IMR-90 (cell line): Measurements from ENCODE around the gene RGS3. TPM values are rescaled to one million over a fixed set of nuclear protein-coding genes. Genes with fewer than 3 reads are reported as not detected.

ENCODE experiments used
- BHLHE40 ChIP-seq: fragments of 150-350 bp; IDR thresholded peaks from 2 replicates; pipeline ENCODE4 v1.6.1; 2016; ENCODE audit warnings: mild to moderate bottlenecking, low read depth, low read length
- CHD1 ChIP-seq: IDR thresholded peaks from 2 replicates; pipeline ENCODE4 v1.6.1; 2012; ENCODE audit warnings: low read depth, low read length, improper control_type of control experiment
- FOS ChIP-seq: fragments of 150-350 bp; IDR thresholded peaks from 2 replicates; pipeline ENCODE4 v1.6.1; 2016; ENCODE audit warnings: low read depth, low read length
- MAFK ChIP-seq: IDR thresholded peaks from 2 replicates; pipeline ENCODE4 v1.6.1; 2012; ENCODE audit warnings: low read depth, low read length, improper control_type of control experiment
- RAD21 ChIP-seq: IDR thresholded peaks from 2 replicates; pipeline ENCODE4 v1.6.1; 2012; ENCODE audit warnings: low read length, improper control_type of control experiment
- SMC3 ChIP-seq: fragments of 150-350 bp; IDR thresholded peaks from 2 replicates; pipeline ENCODE4 v1.6.1; 2016; ENCODE audit warnings: low read depth, mild to moderate bottlenecking, antibody characterized with exemption, low read length, moderate library complexity
- polyA plus RNA-seq, 3 experiments: library from polyadenylated mRNA; depleted of rRNA; stranded (reverse); fragments of >200 nt; gene quantifications; 2 replicates each; pipeline ENCODE4 v1.2.3, GENCODE V29; 2012; ENCODE audit warnings: low replicate concordance in 1 of 3
- total RNA-seq: library from RNA; depleted of rRNA; stranded (reverse); fragments of >200 nt; gene quantifications from 2 replicates; pipeline ENCODE4 v1.2.3, GENCODE V29; 2012
- TF ChIP-seq, protein P1 (sequence below): fragments of 150-350 bp; IDR thresholded peaks from 2 replicates; pipeline ENCODE4 v1.6.1; 2016; ENCODE audit warnings: low read depth, mild to moderate bottlenecking, low read length, moderate library complexity, borderline replicate concordance

Gene RGS3
- total and polyA plus RNA-seq, 2 of the 4 experiments (the other 2 are of a cell fraction): 51.8 to 65.6 TPM

DNA sequence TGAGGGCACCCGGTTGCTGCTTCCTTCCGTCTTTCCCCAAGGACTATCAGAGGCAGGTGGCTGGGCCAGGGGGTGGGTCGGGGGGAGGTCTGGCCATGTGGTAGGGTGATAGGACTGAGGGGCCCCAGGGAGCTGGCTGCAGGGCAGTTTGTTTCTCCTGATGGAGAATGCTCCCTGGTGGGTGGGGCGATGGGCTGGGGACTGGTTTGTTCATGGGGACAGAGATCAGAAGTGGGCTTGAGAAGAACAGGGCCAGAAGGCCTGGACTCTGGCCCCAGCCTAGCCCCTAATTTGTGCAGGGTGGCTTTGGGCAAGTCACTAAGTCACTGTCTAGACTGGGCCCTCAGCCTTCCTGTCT is 117.4 kb downstream of the RGS3 start (continued):
- TF ChIP-seq, protein P1, sequence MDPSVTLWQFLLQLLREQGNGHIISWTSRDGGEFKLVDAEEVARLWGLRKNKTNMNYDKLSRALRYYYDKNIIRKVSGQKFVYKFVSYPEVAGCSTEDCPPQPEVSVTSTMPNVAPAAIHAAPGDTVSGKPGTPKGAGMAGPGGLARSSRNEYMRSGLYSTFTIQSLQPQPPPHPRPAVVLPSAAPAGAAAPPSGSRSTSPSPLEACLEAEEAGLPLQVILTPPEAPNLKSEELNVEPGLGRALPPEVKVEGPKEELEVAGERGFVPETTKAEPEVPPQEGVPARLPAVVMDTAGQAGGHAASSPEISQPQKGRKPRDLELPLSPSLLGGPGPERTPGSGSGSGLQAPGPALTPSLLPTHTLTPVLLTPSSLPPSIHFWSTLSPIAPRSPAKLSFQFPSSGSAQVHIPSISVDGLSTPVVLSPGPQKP: no peak
- no peak for TF ChIP-seq FOS
- TF ChIP-seq MAFK: no peak
- TF ChIP-seq RAD21: no peak
- no peak for TF ChIP-seq CHD1
- no peak for TF ChIP-seq BHLHE40
- TF ChIP-seq SMC3: no peak
